Spleen (tissue), 11 donors: ENCODE results near the gene COL4A2. TPM values are rescaled to one million over a fixed set of nuclear protein-coding genes. Genes with fewer than 3 reads are reported as not detected.

Source experiments
- DNase-seq: peaks from one replicate; pipeline ENCODE4 v3.0.0-alpha.2; 2020
- H3K27ac ChIP-seq, 8 donors: fragments of 200-600 bp; sonication (generic) in 7 of 8; 1 replicate in 4 of 8; 2 replicates in 4 of 8; pipeline versions ENCODE4 v1.5.0 to v1.8.0; 2016 to 2021; ENCODE audit warnings: inconsistent platforms in 4 of 8, mild to moderate bottlenecking in 4 of 8, moderate library complexity in 1 of 8
- H3K27me3 ChIP-seq, 7 donors: fragments of 200-600 bp; sonication (generic) in 6 of 7; replicated peaks in 1 of 7; 1 replicate in 4 of 7; 2 replicates in 3 of 7; pipeline versions ENCODE4 v1.5.0 to v1.8.0; 2016 to 2021; ENCODE audit warnings: inconsistent platforms in 3 of 7, mild to moderate bottlenecking in 1 of 7
- H3K36me3 ChIP-seq, 6 donors: fragments of 200-600 bp; sonication (generic) in 5 of 6; 1 replicate in 4 of 6; 2 replicates in 2 of 6; pipeline versions ENCODE4 v1.5.0 to v1.8.0; 2016 to 2021; ENCODE audit warnings: inconsistent platforms in 2 of 6
- H3K4me1 ChIP-seq, 6 donors: fragments of 200-600 bp; sonication (generic) in 5 of 6; 1 replicate in 3 of 6; 2 replicates in 3 of 6; pipeline versions ENCODE4 v1.5.0 to v1.8.0; 2016 to 2021; ENCODE audit warnings: inconsistent platforms in 3 of 6
- H3K4me3 ChIP-seq, 8 donors: fragments of 200-600 bp; sonication (generic) in 7 of 8; 1 replicate in 4 of 8; 2 replicates in 4 of 8; pipeline versions ENCODE4 v1.5.0 to v1.8.0; 2016 to 2021; ENCODE audit warnings: inconsistent platforms in 4 of 8, mild to moderate bottlenecking in 4 of 8, moderate library complexity in 2 of 8
- H3K9me3 ChIP-seq, 8 donors: fragments of 200-600 bp; sonication (generic) in 7 of 8; 1 replicate in 4 of 8; 2 replicates in 4 of 8; pipeline versions ENCODE4 v1.5.0 to v1.8.0; 2016 to 2021; ENCODE audit warnings: inconsistent platforms in 4 of 8
- CTCF ChIP-seq, 11 experiments: fragments of 200-600 bp in 7 of 11; fragments of 450-650 bp in 4 of 11; sonication (generic) in 4 of 11; IDR thresholded peaks in 8 of 11; conservative IDR thresholded peaks in 3 of 11; 1 replicate in 7 of 11; 2 replicates in 4 of 11; pipeline versions ENCODE4 v1.4.0 to v1.8.0; 2016 to 2021; ENCODE audit warnings: antibody characterized with exemption in 11 of 11, inconsistent platforms in 4 of 11, mild to moderate bottlenecking in 1 of 11
- POLR2A ChIP-seq, 3 donors: fragments of 450-650 bp; IDR thresholded peaks; one replicate each; pipeline ENCODE4 v1.5.1; 2017; ENCODE audit warnings: antibody characterized with exemption in 3 of 3, mild to moderate bottlenecking in 1 of 3
- POLR2AphosphoS5 ChIP-seq, 3 donors: sonication (generic); formaldehyde crosslinking; IDR thresholded peaks; one replicate each; pipeline ENCODE4 v1.5.1; 2017; ENCODE audit warnings: antibody characterized with exemption in 3 of 3
- WGBS, 5 donors: extraction: QIAGEN DNeasy Blood & Tissue Kit in 3 of 5; methylation state at CpG; one replicate each; pipeline versions ENCODE4 v1.1.5 to v1.1.7; 2013 to 2018; 5-methylcytosine and 5-hydroxymethylcytosine counted together
- intact Hi-C: fragments of 100-400 bp; cut with DNase I; formaldehyde crosslinking; loops from one replicate; pipeline ENCODE4 v1.15.0; 2023; ENCODE audit warnings: low total_unique reads
- polyA plus RNA-seq, 3 donors: library from polyadenylated mRNA; stranded (reverse); fragments of 200-250 nt; gene quantifications; one replicate each; pipeline ENCODE4 v1.2.1, GENCODE V29; 2013
- total RNA-seq, 7 donors: library from RNA; depleted of rRNA in 3 of 7; stranded (reverse); fragments of >200 nt in 3 of 7; fragmentation: NEBNext Ultra II Directional in 4 of 7; extraction: Animal tissue kit (Norgen Biotek cat#: 25700) in 4 of 7; gene quantifications; one replicate each; pipeline versions ENCODE4 v1.1.0 to v1.2.1, GENCODE V29; 2016 to 2021
- donor health status: healthy with polysubstance abuse.
- donor health status: DM: no; HTN: no; CAD: no; lungs with moderate emphysema.
- donor health status: DM: no; HTN: no; CAD: no.
- donor health status: Bipolar disorder and iron deficiency.
- donor health status: healthy.
- donor health status: DM: no; HTN: no; CAD: no.
- donor health status: DM: yes; HTN: yes; CAD: no.

Gene COL4A2
- total and polyA plus RNA-seq, 10 donors: 52.6 to 712 (median 337) TPM

DNA sequence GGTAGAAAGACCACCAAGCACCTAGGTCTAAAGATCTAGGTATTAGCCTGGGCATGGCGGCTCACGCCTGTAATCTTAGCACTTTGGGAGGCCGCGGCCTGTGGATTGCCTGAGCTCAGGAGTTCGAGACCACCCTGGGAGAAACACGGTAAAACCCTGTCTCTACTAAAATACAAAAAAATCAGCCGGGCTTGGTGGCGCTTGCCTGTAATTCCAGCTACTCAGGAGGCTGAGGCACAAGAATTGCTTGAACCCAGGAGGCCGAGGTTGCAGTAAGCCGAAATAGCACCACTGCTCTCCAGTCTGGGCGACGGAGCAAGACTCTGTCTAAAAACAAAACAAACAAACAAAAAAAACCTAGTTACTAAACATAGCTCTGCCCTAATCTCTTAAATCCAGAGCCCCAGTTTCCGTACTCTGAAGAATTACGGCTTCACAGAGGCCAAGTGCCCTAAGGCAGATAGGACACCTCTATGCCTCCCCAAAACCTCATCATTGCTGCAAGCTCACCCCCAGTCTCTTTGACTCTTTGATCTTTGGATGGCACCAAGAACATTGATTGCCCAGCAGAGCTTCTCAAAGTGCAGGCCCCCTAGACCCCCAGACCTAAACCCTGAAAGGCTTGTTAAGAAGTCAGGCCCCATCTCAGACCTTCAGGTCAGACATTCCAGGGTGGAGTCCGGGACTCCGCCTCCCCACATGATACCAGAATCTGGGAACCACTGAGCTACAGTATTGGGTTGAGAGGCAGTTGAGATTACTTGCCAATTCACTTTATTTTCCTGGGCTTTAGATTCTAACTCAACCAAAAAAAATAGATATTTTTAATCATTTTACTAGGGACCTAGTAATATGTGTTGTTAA is 2.8 kb downstream of the COL4A2 start:
- H3K9me3 ChIP-seq: no peaks in the 10 kb centered on the region
- intact Hi-C loops: loop anchor here (10.0 kb wide), 1 partner anchor 105 kb away; no protein-coding TSS in a partner anchor
- TF ChIP-seq POLR2A (IDR thresholded peaks at IDR 0.05): no peak
- no peak for TF ChIP-seq POLR2AphosphoS5 (IDR thresholded peaks at IDR 0.05)
- no peak for TF ChIP-seq CTCF (IDR thresholded peaks at IDR 0.05 in 8 of 11, conservative IDR thresholded peaks at IDR 0.05 in 3 of 11)
- peaks cover 0 to 87% (median 27%) of the 10 kb centered on the region in 7 donors for H3K27me3 ChIP-seq
- WGBS, 5 donors: 72 to 79% (median 77%) methylated on average over 16 of the region's 16 CpGs
- no peak for DNase-seq
- peak overlapping the region; percentile 46 to 73 (median 52) for H3K4me3 ChIP-seq
- peaks cover 7 to 64% (median 17%) of the 10 kb centered on the region in 6 donors for H3K4me1 ChIP-seq
- H3K27ac ChIP-seq: peak overlapping the region in 7 of 8 donors; percentile 81 to 87 (median 86)
- H3K36me3 ChIP-seq: peaks cover 0 to 12% (median 0%) of the 10 kb centered on the region in 6 donors

DNA sequence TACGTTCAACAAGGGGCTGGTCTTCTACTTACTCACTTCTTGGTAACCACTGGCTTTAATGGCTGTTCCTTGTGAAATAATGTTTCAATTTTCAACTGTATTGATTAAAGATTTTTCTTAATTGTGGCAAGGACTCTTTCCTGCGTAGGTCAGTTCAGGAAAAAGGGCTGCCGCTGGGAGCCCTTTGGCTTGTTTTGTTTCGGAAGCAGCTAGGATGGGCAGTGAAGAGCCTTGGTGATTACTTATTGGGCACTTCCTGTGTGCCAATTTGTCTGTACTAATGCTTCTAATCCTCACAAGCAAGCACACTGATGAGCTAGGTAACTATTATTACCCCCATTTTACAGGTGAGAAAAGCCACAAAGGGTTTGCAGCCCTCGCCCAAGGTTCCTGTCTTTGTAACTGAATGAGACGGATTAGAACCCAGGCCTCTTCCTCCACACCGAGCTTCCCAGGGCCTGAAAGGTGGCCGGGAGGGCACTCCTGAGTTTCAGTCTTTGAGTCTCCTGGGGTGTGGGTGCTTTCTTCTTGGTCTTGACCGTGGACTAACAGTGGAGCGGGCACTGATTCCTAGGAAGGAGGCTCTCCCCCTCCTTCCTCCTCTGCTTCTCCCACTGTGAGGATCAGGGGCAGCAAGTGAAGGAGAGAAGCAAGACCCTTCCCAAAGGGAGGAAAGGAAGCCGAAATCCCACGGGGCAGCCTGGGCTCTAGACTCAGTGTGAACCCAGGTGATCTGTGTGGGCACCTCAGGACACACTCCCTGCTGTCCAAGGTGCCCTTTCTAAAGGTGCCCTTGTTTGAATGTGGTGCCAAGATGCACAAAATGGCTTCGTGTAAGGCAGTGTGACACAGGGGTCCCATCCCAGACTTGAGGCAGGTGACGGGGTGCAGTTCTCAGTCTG is 3.7 kb downstream of the COL4A2 start:
- Histone ChIP-seq H3K27me3 (peaks cover 0 to 78% (median 23%) of the 10 kb centered on the region in 7 donors), H3K4me1 (peaks cover 7 to 67% (median 18%) of the 10 kb centered on the region in 6 donors), H3K9me3 (no peaks in the 10 kb centered on the region), H3K27ac (peak overlapping the region in 7 of 8 donors; percentile 57 to 87 (median 81)), H3K4me3 (peak overlapping the region in 7 of 8 donors; percentile 16 to 73 (median 49)), H3K36me3 (peaks cover 0 to 16% (median 0%) of the 10 kb centered on the region in 6 donors)
- 47 to 71% (median 66%) methylated on average over 11 to 14 of the region's 14 CpGs for WGBS, 5 donors
- TF ChIP-seq CTCF (IDR thresholded peaks at IDR 0.05 in 8 of 11, conservative IDR thresholded peaks at IDR 0.05 in 3 of 11): no peak
- no peak for TF ChIP-seq POLR2A (IDR thresholded peaks at IDR 0.05)
- TF ChIP-seq POLR2AphosphoS5 (IDR thresholded peaks at IDR 0.05): no peak
- no peak for DNase-seq
- intact Hi-C loops: no loop called here

GRCh38 chr13:110311443-110312338 is 4.6 kb downstream of the COL4A2 start:
- H3K27me3 ChIP-seq: peaks cover 0 to 69% (median 19%) of the 10 kb centered on the region in 7 donors

More at GRCh38 chr13:110311443-110312338, 4.6 kb downstream of the COL4A2 start:
- DNase-seq: no peak
- no peak for TF ChIP-seq CTCF (IDR thresholded peaks at IDR 0.05 in 8 of 11, conservative IDR thresholded peaks at IDR 0.05 in 3 of 11)
- TF ChIP-seq POLR2AphosphoS5 (IDR thresholded peaks at IDR 0.05): peak; percentile 39 to 75 (median 63)
- TF ChIP-seq POLR2A (IDR thresholded peaks at IDR 0.05): no peak
- 26 to 36% (median 34%) methylated on average over 17 to 30 of the region's 30 CpGs for WGBS, 5 donors
- intact Hi-C loops: no loop called here
- peak overlapping the region; percentile 2 to 73 (median 36) for H3K4me3 ChIP-seq
- peaks cover 0 to 21% (median 0%) of the 10 kb centered on the region in 6 donors for H3K36me3 ChIP-seq
- H3K27ac ChIP-seq: peak overlapping the region in 7 of 8 donors; percentile 36 to 87 (median 70)
- no peaks in the 10 kb centered on the region for H3K9me3 ChIP-seq
- H3K4me1 ChIP-seq: peaks cover 7 to 61% (median 21%) of the 10 kb centered on the region in 6 donors
